SK-N-SH treated with all-trans-retinoic acid at 6 μM for 48 hours (cell line): ENCODE results near the gene TSEN54.

Experiments
- ATAC-seq: fragments of 200-7000 bp; cut with Tn5 transposase; 3 replicates; pipeline ENCODE4 v1.9.1; 2020; ENCODE audit warnings: mild to moderate bottlenecking, moderate library complexity
- BACH2 ChIP-seq: fragments of 250-450 bp; sonication (Bioruptor Pico); IDR thresholded peaks from 2 replicates; pipeline ENCODE4 v1.9.0; 2021; ENCODE audit warnings: mild to moderate bottlenecking, borderline replicate concordance
- CSRNP3 ChIP-seq: fragments of 250-450 bp; sonication (Bioruptor Pico); IDR thresholded peaks from 2 replicates; pipeline ENCODE4 v1.5.1; 2021; ENCODE audit warnings: mild to moderate bottlenecking, moderate library complexity
- ESRRG ChIP-seq: fragments of 250-450 bp; sonication (Bioruptor Pico); IDR thresholded peaks from 2 replicates; pipeline ENCODE4 v1.6.1; 2021; ENCODE audit warnings: mild to moderate bottlenecking
- GLIS3 ChIP-seq: fragments of 250-450 bp; sonication (Bioruptor Pico); IDR thresholded peaks from 2 replicates; pipeline ENCODE4 v1.5.0; 2020; ENCODE audit warnings: mild to moderate bottlenecking, moderate library complexity
- ISL1 ChIP-seq: fragments of 250-450 bp; sonication (Bioruptor Pico); IDR thresholded peaks from 2 replicates; pipeline ENCODE4 v2.1.2; 2022; ENCODE audit warnings: mild to moderate bottlenecking, moderate library complexity
- PATZ1 ChIP-seq: fragments of 250-450 bp; sonication (Bioruptor Pico); IDR thresholded peaks from 2 replicates; pipeline ENCODE4 v1.8.0; 2020; ENCODE audit warnings: mild to moderate bottlenecking, moderate library complexity, borderline replicate concordance
- PPARA ChIP-seq: fragments of 250-450 bp; sonication (Bioruptor Pico); IDR thresholded peaks from 2 replicates; pipeline ENCODE4 v1.5.0; 2020; ENCODE audit warnings: mild to moderate bottlenecking, borderline replicate concordance
- RARB ChIP-seq: fragments of 250-450 bp; sonication (Bioruptor Pico); IDR thresholded peaks from 2 replicates; pipeline ENCODE4 v1.8.0; 2021; ENCODE audit warnings: mild to moderate bottlenecking, moderate library complexity
- SNAI2 ChIP-seq: fragments of 250-450 bp; sonication (Bioruptor Pico); IDR thresholded peaks from 2 replicates; pipeline ENCODE4 v1.5.0; 2020; ENCODE audit warnings: mild to moderate bottlenecking, moderate library complexity
- ZC3H10 ChIP-seq: fragments of 250-450 bp; sonication (Bioruptor Pico); IDR thresholded peaks from 2 replicates; pipeline ENCODE4 v1.5.1; 2021; ENCODE audit warnings: mild to moderate bottlenecking, moderate library complexity
- ZFP3 ChIP-seq: fragments of 250-450 bp; sonication (Bioruptor Pico); IDR thresholded peaks from 2 replicates; pipeline ENCODE4 v1.5.0; 2020; ENCODE audit warnings: mild to moderate bottlenecking, moderate library complexity
- ZFP30 ChIP-seq: fragments of 450-650 bp; formaldehyde crosslinking; IDR thresholded peaks from 2 replicates; pipeline ENCODE4 v1.5.0; 2022; ENCODE audit warnings: mild to moderate bottlenecking, moderate library complexity
- ZNF565 ChIP-seq: fragments of 450-650 bp; formaldehyde crosslinking; conservative IDR thresholded peaks from 2 replicates; pipeline ENCODE4 v1.5.0; 2020; ENCODE audit warnings: low read depth, mild to moderate bottlenecking, moderate library complexity
- ZNF70 ChIP-seq: fragments of 450-650 bp; formaldehyde crosslinking; IDR thresholded peaks from 2 replicates; pipeline ENCODE4 v1.5.0; 2020; ENCODE audit warnings: mild to moderate bottlenecking, moderate library complexity
- ZNF8 ChIP-seq: fragments of 450-650 bp; formaldehyde crosslinking; IDR thresholded peaks from 2 replicates; pipeline ENCODE4 v1.5.0; 2020; ENCODE audit warnings: mild to moderate bottlenecking, moderate library complexity
- TF ChIP-seq, protein P1 (sequence below): fragments of 250-450 bp; sonication (Bioruptor Pico); IDR thresholded peaks from 2 replicates; pipeline ENCODE4 v1.5.1; 2020; ENCODE audit warnings: low read depth, mild to moderate bottlenecking, moderate library complexity
- TF ChIP-seq, protein P2 (sequence below): fragments of 250-450 bp; sonication (Bioruptor Pico); IDR thresholded peaks from 2 replicates; pipeline ENCODE4 v1.8.0; 2021; ENCODE audit warnings: low read depth, mild to moderate bottlenecking, moderate library complexity, borderline replicate concordance

The TSEN54 gene

DNA sequence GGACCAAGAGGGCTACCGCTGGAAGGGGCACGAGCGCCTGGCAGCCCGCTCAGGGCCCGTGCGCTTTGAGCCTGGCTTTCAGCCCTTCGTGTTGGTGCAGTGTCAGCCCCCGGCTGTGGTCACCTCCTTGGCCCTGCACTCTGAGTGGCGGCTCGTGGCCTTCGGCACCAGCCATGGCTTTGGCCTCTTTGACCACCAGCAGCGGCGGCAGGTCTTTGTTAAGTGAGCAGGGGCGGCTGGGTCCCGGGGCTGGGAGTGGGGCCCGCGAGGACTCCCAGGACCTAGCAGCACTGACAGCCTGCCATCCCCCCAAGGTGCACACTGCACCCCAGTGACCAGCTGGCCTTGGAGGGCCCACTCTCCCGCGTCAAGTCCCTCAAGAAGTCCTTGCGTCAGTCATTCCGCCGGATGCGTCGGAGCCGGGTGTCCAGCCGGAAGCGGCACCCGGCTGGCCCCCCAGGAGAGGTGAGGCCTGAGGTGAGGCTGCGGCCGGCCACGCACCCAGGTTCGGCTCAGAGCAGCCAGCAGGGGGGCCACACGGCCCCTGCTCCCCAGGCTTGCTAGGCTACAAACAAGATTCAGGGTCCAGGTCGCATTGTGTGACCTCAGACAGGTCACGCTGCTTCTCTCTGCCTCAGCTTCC lies 53.8 kb downstream of the TSEN54 start:
- TF ChIP-seq PPARA (CRISPR knock-in tag): no peak
- TF ChIP-seq ZNF8 (CRISPR knock-in tag): no peak
- ATAC-seq: no peak

DNA sequence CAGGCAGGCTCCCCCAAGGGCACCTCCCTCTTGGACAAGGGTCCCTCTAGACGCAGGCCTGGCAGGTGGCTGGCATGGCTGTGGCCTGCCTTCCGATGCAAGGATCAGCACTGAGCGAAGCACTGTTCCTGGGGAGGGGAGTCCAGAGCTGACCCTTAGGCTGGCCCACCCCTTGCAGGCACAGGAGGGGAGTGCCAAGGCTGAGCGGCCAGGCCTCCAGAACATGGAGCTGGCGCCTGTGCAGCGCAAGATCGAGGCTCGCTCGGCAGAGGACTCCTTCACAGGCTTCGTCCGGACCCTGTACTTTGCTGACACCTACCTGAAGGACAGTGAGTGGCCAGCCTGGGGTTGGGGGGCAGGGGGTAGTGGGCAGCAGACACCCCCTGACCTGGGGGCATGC lies 54.4 kb downstream of the TSEN54 start:
- ATAC-seq: no peak; the same call in 1 of the 3 replicates
- TF ChIP-seq BACH2 (CRISPR knock-in tag) (no peak), GLIS3 (no peak), SNAI2 (no peak), ISL1 (CRISPR knock-in tag) (no peak), ZFP3 (CRISPR knock-in tag) (no peak), CSRNP3 (CRISPR knock-in tag) (no peak)
- TF ChIP-seq, protein P1, sequence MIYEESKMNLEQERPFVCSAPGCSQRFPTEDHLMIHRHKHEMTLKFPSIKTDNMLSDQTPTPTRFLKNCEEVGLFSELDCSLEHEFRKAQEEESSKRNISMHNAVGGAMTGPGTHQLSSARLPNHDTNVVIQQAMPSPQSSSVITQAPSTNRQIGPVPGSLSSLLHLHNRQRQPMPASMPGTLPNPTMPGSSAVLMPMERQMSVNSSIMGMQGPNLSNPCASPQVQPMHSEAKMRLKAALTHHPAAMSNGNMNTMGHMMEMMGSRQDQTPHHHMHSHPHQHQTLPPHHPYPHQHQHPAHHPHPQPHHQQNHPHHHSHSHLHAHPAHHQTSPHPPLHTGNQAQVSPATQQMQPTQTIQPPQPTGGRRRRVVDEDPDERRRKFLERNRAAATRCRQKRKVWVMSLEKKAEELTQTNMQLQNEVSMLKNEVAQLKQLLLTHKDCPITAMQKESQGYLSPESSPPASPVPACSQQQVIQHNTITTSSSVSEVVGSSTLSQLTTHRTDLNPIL (CRISPR knock-in tag): no peak
- TF ChIP-seq, protein P2, sequence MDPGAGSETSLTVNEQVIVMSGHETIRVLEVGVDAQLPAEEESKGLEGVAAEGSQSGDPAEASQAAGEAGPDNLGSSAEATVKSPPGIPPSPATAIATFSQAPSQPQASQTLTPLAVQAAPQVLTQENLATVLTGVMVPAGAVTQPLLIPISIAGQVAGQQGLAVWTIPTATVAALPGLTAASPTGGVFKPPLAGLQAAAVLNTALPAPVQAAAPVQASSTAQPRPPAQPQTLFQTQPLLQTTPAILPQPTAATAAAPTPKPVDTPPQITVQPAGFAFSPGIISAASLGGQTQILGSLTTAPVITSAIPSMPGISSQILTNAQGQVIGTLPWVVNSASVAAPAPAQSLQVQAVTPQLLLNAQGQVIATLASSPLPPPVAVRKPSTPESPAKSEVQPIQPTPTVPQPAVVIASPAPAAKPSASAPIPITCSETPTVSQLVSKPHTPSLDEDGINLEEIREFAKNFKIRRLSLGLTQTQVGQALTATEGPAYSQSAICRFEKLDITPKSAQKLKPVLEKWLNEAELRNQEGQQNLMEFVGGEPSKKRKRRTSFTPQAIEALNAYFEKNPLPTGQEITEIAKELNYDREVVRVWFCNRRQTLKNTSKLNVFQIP: no peak

GRCh38 chr17:75571197-75571884 lies 55.0 kb downstream of the TSEN54 start:
- TF ChIP-seq, protein P1 (CRISPR knock-in tag): no peak
- TF ChIP-seq PPARA (CRISPR knock-in tag) (no peak), BACH2 (CRISPR knock-in tag) (no peak), ZNF565 (no peak), ZFP3 (CRISPR knock-in tag) (no peak), ZC3H10 (no peak), ZNF70 (CRISPR knock-in tag) (no peak), CSRNP3 (CRISPR knock-in tag) (no peak), RARB (CRISPR knock-in tag) (no peak)
- TF ChIP-seq, protein P2: no peak
- peak; percentile 33 for ATAC-seq

DNA sequence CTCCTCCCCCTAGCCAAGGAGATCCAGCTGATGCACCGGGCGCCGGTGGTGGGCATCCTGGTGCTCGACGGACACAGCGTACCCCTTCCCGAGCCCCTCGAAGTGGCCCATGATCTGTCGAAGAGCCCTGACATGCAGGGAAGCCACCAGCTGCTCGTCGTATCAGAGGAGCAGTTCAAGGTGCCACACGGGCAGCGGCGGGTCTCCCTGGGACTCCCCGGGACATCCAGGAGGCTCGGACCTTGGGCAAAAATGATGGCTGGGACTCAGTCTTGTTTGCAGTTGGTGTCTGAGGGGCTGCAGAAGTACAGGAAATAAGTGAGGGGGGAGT lies 55.5 kb downstream of the TSEN54 start:
- ATAC-seq: no peak
- no peak for TF ChIP-seq RARB (CRISPR knock-in tag)
- TF ChIP-seq, protein P1 (CRISPR knock-in tag): no peak
- TF ChIP-seq, protein P2: no peak
- TF ChIP-seq ZC3H10: no peak
- TF ChIP-seq ZFP30: no peak
- TF ChIP-seq ESRRG (CRISPR knock-in tag): no peak
- TF ChIP-seq ZNF70 (CRISPR knock-in tag): no peak
- TF ChIP-seq ISL1 (CRISPR knock-in tag): no peak
- TF ChIP-seq GLIS3: no peak
- no peak for TF ChIP-seq PATZ1 (CRISPR knock-in tag)
